ENCODE measurements around the gene RLN2. TPM values are rescaled to one million over a fixed set of nuclear protein-coding genes. Genes with fewer than 3 reads are reported as not detected.

The RLN2 gene
- total RNA-seq, 4 donors from 2014 or later = not detected

GRCh38 chr9:5310851-5311250, 6.3 kb upstream of the RLN2 start:
- peaks cover 0 to 13% (median 0%) of the 10 kb centered on the region in 4 donors for H3K27me3 ChIP-seq
- no peak for DNase-seq
- peaks cover 0 to 15% (median 0%) of the 10 kb centered on the region in 3 donors for H3K9me3 ChIP-seq
- no peak overlapping the region for H3K27ac ChIP-seq
- intact Hi-C loops (cut with DNase I) = no loop called here
- H3K4me1 ChIP-seq = no peaks in the 10 kb centered on the region
- no peak overlapping the region for H3K4me3 ChIP-seq
- no peaks in the 10 kb centered on the region for H3K36me3 ChIP-seq
- no peak for TF ChIP-seq POLR2A (IDR thresholded peaks at IDR 0.05)
- no peak for TF ChIP-seq CTCF (IDR thresholded peaks at IDR 0.05)

GRCh38 chr9:5305741-5306140, 1.2 kb upstream of the RLN2 start:
- H3K9me3 ChIP-seq = no peaks in the 10 kb centered on the region
- H3K4me3 ChIP-seq = no peak overlapping the region
- H3K36me3 ChIP-seq = no peaks in the 10 kb centered on the region
- peaks cover 0 to 13% (median 0%) of the 10 kb centered on the region in 4 donors for H3K27me3 ChIP-seq
- H3K27ac ChIP-seq = no peak overlapping the region
- peaks cover 0 to 4% (median 0%) of the 10 kb centered on the region in 3 donors for H3K4me1 ChIP-seq
- intact Hi-C loops (cut with DNase I) = no loop called here
- no peak for DNase-seq
- TF ChIP-seq CTCF (IDR thresholded peaks at IDR 0.05) (no peak), POLR2A (IDR thresholded peaks at IDR 0.05) (no peak)
- WGBS, 2 donors = 80% methylated on average over 2 of the region's 2 CpGs

- TF ChIP-seq CTCF (IDR thresholded peaks at IDR 0.05) (no peak), POLR2A (IDR thresholded peaks at IDR 0.05) (no peak)
- DNase-seq = no peak
- intact Hi-C loops (cut with DNase I) = no loop called here
- Histone ChIP-seq H3K27ac (no peak overlapping the region), H3K9me3 (no peaks in the 10 kb centered on the region), H3K4me3 (no peak overlapping the region), H3K36me3 (no peaks in the 10 kb centered on the region), H3K27me3 (no peaks in the 10 kb centered on the region), H3K4me1 (peaks cover 0 to 4% (median 0%) of the 10 kb centered on the region in 3 donors)
- 55 to 75% methylated on average over 4 of the region's 4 CpGs for WGBS, 2 donors
Observed at GRCh38 chr9:5301544-5301943, 3.0 kb downstream of the RLN2 start.

GRCh38 chr9:5292141-5292540, 12.4 kb downstream of the RLN2 start:
- DNase-seq = no peak
- no peaks in the 10 kb centered on the region for H3K9me3 ChIP-seq
- H3K4me3 ChIP-seq = no peak overlapping the region
- H3K36me3 ChIP-seq = no peaks in the 10 kb centered on the region
- H3K27ac ChIP-seq = no peak overlapping the region
- H3K27me3 ChIP-seq = peaks cover 0 to 11% (median 0%) of the 10 kb centered on the region in 4 donors
- H3K4me1 ChIP-seq = no peaks in the 10 kb centered on the region
- WGBS, 2 donors = 88 to 89% methylated on average over 1 of the region's 1 CpG
- TF ChIP-seq POLR2A (IDR thresholded peaks at IDR 0.05) (no peak), CTCF (IDR thresholded peaks at IDR 0.05) (no peak)
- intact Hi-C loops (cut with DNase I) = no loop called here

- no peaks in the 10 kb centered on the region for H3K4me1 ChIP-seq
- WGBS, 2 donors = 50 to 54% methylated on average over 1 of the region's 1 CpG
- DNase-seq = no peak
- no peak overlapping the region for H3K4me3 ChIP-seq
- H3K27me3 ChIP-seq = peaks cover 0 to 9% (median 0%) of the 10 kb centered on the region in 4 donors
- intact Hi-C loops (cut with DNase I) = no loop called here
- no peaks in the 10 kb centered on the region for H3K9me3 ChIP-seq
- no peak overlapping the region for H3K27ac ChIP-seq
- H3K36me3 ChIP-seq = no peaks in the 10 kb centered on the region
- TF ChIP-seq POLR2A (IDR thresholded peaks at IDR 0.05) (no peak), CTCF (IDR thresholded peaks at IDR 0.05) (no peak)
Observed at GRCh38 chr9:5288591-5288990, 15.9 kb downstream of the RLN2 start.

All from esophagus squamous epithelium (tissue), 5 donors.